Endothelial cell of umbilical vein (primary cell): Measurements from ENCODE around the gene PRRT1. TPM values are rescaled to one million over a fixed set of nuclear protein-coding genes. Genes with fewer than 3 reads are reported as not detected.
A peak's percentile ranks its signal among the peaks of the same experiment; 100 is the strongest.

Experiments used
- BruUV-seq: library from RNA; stranded (reverse); fragments of 400-500 nt; replicated peaks from 2 replicates; lab custom pipeline; 2021; lab: Mats Ljungman, UMichigan
- CTCF ChIA-PET: fragments of 300-600, 350-600 bp; sonication (Branson Sonifier 250); formaldehyde crosslinking; loops from one replicate; lab custom pipeline; 2021; ENCODE audit warnings: antibody characterized with exemption, inconsistent platforms; lab: Charles Lee
- POLR2A ChIA-PET: fragments of 300-600, 350-600 bp; sonication (Branson Sonifier 250); formaldehyde crosslinking; loops from one replicate; lab custom pipeline; 2021; ENCODE audit warnings: antibody characterized with exemption, inconsistent platforms; lab: Charles Lee
- DNase-seq: peaks from one replicate; pipeline ENCODE4 v3.0.0-alpha.2; 2011; ENCODE audit warnings: low read depth, low spot score
- FAIRE-seq: peaks from 2 replicates; lab custom pipeline; 2011; peaks lifted over from hg19 to GRCh38; lab: Jason Lieb, UNC
- H2AFZ ChIP-seq: 2 replicates; pipeline ENCODE4 v1.6.0; 2012; ENCODE audit warnings: low read depth, low read length, control low read depth, inconsistent platforms
- H3K27ac ChIP-seq: 2 replicates; pipeline ENCODE4 v1.5.1; 2011; ENCODE audit warnings: low read depth, mild to moderate bottlenecking, control low read depth, low read length, moderate library complexity; ENCODE audit not compliant: insufficient read depth
- H3K27me3 ChIP-seq, 2 experiments: 2 replicates each; pipeline versions ENCODE4 v1.6.0 to v1.6.1; 2011; ENCODE audit warnings: low read length in 2 of 2, mixed read lengths in 1 of 2; ENCODE audit not compliant: control insufficient read depth in 2 of 2, insufficient read depth in 2 of 2
- H3K36me3 ChIP-seq, 2 experiments: 2 replicates in 1 of 2; 3 replicates in 1 of 2; pipeline ENCODE4 v1.5.1; 2011; ENCODE audit warnings: low read length in 2 of 2, mild to moderate bottlenecking in 1 of 2, moderate library complexity in 1 of 2; ENCODE audit not compliant: control insufficient read depth in 2 of 2, insufficient read depth in 2 of 2; ENCODE audit errors: extremely low read depth in 1 of 2
- H3K4me1 ChIP-seq: 3 replicates; pipeline ENCODE4 v1.5.1; 2011; ENCODE audit warnings: mild to moderate bottlenecking, low read length; ENCODE audit not compliant: control insufficient read depth, insufficient read depth; ENCODE audit errors: extremely low read depth
- H3K4me2 ChIP-seq: 2 replicates; pipeline ENCODE4 v1.6.1; 2011; ENCODE audit warnings: low read length, control low read depth, mixed read lengths; ENCODE audit not compliant: insufficient read depth
- H3K4me3 ChIP-seq, 3 experiments: fragments of 200-600 bp in 1 of 3; sonication (generic), shearing (Covaris generic) in 1 of 3; replicated peaks in 1 of 3; 2 replicates each; pipeline ENCODE4 v1.5.1; 2011 to 2016; ENCODE audit warnings: control low read depth in 3 of 3, low read length in 3 of 3, mild to moderate bottlenecking in 2 of 3, inconsistent platforms in 1 of 3, low read depth in 1 of 3, moderate library complexity in 1 of 3; ENCODE audit not compliant: insufficient read depth in 1 of 3
- H3K79me2 ChIP-seq: 2 replicates; pipeline ENCODE4 v1.6.0; 2012; ENCODE audit warnings: low read length, inconsistent platforms; ENCODE audit not compliant: control insufficient read depth, insufficient read depth
- H3K9ac ChIP-seq: replicated peaks from 2 replicates; pipeline ENCODE3; 2011; ENCODE audit warnings: low read length, control low read depth; ENCODE audit not compliant: insufficient read depth; ENCODE audit errors: extremely low read depth
- H3K9me1 ChIP-seq: replicated peaks from 3 replicates; pipeline ENCODE4 v1.6.0; 2011; ENCODE audit warnings: mild to moderate bottlenecking, low read length; ENCODE audit not compliant: control insufficient read depth, insufficient read depth; ENCODE audit errors: extremely low read depth
- H3K9me3 ChIP-seq: replicated peaks from 2 replicates; pipeline ENCODE4 v1.5.1; 2012; ENCODE audit warnings: low read length, inconsistent platforms; ENCODE audit not compliant: control insufficient read depth, insufficient read depth
- H4K20me1 ChIP-seq: replicated peaks from 2 replicates; pipeline ENCODE3; 2011; ENCODE audit warnings: mild to moderate bottlenecking, low read length; ENCODE audit not compliant: control insufficient read depth, insufficient read depth; ENCODE audit errors: extremely low read depth
- EZH2 ChIP-seq: IDR thresholded peaks from 2 replicates; pipeline ENCODE4 v1.6.1; 2012; ENCODE audit warnings: borderline replicate concordance, low read depth, mild to moderate bottlenecking, moderate library complexity, low read length, inconsistent platforms; ENCODE audit not compliant: severe bottlenecking
- FOS ChIP-seq: IDR thresholded peaks from 2 replicates; pipeline ENCODE4 v1.6.1; 2011; ENCODE audit warnings: mild to moderate bottlenecking, low read length, moderate library complexity, borderline replicate concordance; ENCODE audit not compliant: insufficient read depth
- GATA2 ChIP-seq: IDR thresholded peaks from 2 replicates; pipeline ENCODE4 v1.7.0; 2011; ENCODE audit warnings: low read depth, mild to moderate bottlenecking, moderate library complexity, mixed read lengths, low read length; ENCODE audit not compliant: insufficient read length, insufficient read depth
- JUN ChIP-seq: IDR thresholded peaks from 2 replicates; pipeline ENCODE4 v1.6.1; 2011; ENCODE audit warnings: borderline replicate concordance, low read depth; ENCODE audit not compliant: insufficient read length, insufficient read depth
- MYC ChIP-seq: IDR thresholded peaks from one replicate; pipeline ENCODE4 v1.6.1; 2011; ENCODE audit warnings: mild to moderate bottlenecking, low read depth, low read length
- POLR2A ChIP-seq: IDR thresholded peaks from 2 replicates; pipeline ENCODE4 v1.6.1; 2012; ENCODE audit warnings: low read depth, mild to moderate bottlenecking, control low read depth, low read length
- POLR2AphosphoS5 ChIP-seq: IDR thresholded peaks from 2 replicates; pipeline ENCODE4 v1.6.1; 2012; ENCODE audit warnings: low read depth, mild to moderate bottlenecking, control low read depth, low read length, moderate library complexity; ENCODE audit not compliant: insufficient read depth
- dilution Hi-C: fragments of 300-500 bp; cut with MboI; formaldehyde crosslinking; loops from one replicate; pipeline ENCODE4 v1.15.0; 2019; ENCODE audit warnings: low sequenced_read_pairs; ENCODE audit not compliant: extremely low pct_ligation_motif_present
- intact Hi-C: fragments of 100-400 bp; cut with micrococcal nuclease; formaldehyde crosslinking; loops from one replicate; pipeline ENCODE4 v1.10.0; 2022
- polyA plus RNA-seq, 4 experiments: library from polyadenylated mRNA; depleted of rRNA in 3 of 4; stranded (reverse) in 3 of 4; unstranded in 1 of 4; fragments of >200 nt; gene quantifications; 2 replicates each; pipeline versions ENCODE4 v1.2.1 to v1.2.3, GENCODE V29; 2011 to 2012; ENCODE audit warnings: missing spikeins in 1 of 4
- total RNA-seq: library from RNA; stranded (reverse); gene quantifications from 2 replicates; pipeline ENCODE4 v1.2.3, GENCODE V29; 2021
- TF ChIP-seq, protein P1 (sequence below): IDR thresholded peaks from 2 replicates; pipeline ENCODE4 v1.6.1; 2011; ENCODE audit not compliant: insufficient read depth, insufficient read length
- TF ChIP-seq, protein P2 (sequence below), 2 donors: IDR thresholded peaks; 1 replicate in 1 of 2; 2 replicates in 1 of 2; pipeline ENCODE4 v1.5.1; 2011; ENCODE audit warnings: low read length in 2 of 2, mild to moderate bottlenecking in 2 of 2, moderate library complexity in 2 of 2, control low read depth in 1 of 2, inconsistent platforms in 1 of 2, low read depth in 1 of 2; ENCODE audit not compliant: insufficient read depth in 1 of 2; ENCODE audit errors: extremely low read depth in 1 of 2

Gene PRRT1
- total and polyA plus RNA-seq, 2 donors (not counting 3 experiments of a cell fraction or from before 2014, with no cell fraction given): 0.55 to 1.3 TPM

DNA sequence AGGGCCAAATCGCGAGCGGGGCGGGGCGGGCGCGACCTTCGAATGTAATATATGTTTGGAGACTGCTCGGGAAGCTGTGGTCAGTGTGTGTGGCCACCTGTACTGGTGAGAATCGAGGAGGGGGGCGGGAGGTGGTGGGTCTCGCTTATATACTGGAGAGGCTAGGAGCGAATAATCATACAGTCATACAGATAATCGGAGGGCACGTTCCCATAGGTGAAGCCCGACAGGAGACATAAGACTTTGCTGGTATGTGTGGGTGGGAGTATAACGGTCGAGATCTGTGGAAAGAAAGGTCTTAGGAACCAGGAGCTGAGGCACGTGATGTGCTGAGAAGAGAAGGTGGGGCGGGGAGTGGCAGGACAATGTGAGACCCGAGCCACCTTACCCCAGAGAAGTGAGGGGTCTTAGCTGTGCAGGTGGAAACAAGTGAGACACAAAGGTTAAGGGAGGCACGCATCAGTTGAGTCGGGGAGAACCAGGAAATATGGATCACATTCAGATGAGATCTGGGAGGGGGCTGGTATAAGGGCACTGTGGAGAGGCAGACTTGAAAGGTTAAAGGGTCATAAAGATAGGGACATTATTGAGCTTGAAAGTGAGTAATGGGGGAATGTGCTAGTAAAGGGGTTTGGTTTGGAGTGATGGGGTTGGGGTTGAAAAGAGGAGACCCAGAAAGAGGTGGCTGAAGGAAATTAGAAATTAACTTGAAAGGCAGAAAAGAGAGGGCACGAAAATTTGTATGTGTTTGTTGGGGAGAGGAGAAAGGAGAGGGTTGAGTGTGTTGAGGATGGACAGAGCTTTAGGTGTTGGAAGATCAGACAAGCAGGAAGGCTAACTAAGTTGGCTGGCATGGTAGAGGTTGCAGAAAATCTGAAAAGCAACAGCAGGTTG, 27.1 kb upstream of the PRRT1 start:
- peaks cover 21% of the 10 kb centered on the region for H3K79me2 ChIP-seq
- DNase-seq (peak; percentile 57), FAIRE-seq (no peak)
- H3K27me3 ChIP-seq: no peaks in the 10 kb centered on the region
- H3K4me2 ChIP-seq: peak overlapping the region; percentile 71
- H4K20me1 ChIP-seq: no peaks in the 10 kb centered on the region
- H3K4me1 ChIP-seq: peaks cover 30% of the 10 kb centered on the region
- peak overlapping the region; percentile 59 for H3K9ac ChIP-seq
- TF ChIP-seq FOS (no peak), MYC (no peak), POLR2A (no peak), POLR2AphosphoS5 (no peak), JUN (no peak), GATA2 (no peak), EZH2 (no peak)
- TF ChIP-seq, protein P1, sequence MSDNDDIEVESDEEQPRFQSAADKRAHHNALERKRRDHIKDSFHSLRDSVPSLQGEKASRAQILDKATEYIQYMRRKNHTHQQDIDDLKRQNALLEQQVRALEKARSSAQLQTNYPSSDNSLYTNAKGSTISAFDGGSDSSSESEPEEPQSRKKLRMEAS: no peak
- TF ChIP-seq, protein P2, sequence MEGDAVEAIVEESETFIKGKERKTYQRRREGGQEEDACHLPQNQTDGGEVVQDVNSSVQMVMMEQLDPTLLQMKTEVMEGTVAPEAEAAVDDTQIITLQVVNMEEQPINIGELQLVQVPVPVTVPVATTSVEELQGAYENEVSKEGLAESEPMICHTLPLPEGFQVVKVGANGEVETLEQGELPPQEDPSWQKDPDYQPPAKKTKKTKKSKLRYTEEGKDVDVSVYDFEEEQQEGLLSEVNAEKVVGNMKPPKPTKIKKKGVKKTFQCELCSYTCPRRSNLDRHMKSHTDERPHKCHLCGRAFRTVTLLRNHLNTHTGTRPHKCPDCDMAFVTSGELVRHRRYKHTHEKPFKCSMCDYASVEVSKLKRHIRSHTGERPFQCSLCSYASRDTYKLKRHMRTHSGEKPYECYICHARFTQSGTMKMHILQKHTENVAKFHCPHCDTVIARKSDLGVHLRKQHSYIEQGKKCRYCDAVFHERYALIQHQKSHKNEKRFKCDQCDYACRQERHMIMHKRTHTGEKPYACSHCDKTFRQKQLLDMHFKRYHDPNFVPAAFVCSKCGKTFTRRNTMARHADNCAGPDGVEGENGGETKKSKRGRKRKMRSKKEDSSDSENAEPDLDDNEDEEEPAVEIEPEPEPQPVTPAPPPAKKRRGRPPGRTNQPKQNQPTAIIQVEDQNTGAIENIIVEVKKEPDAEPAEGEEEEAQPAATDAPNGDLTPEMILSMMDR (IDR thresholded peaks at IDR 0.05; ENCODE audit: extremely low read depth in 1 of 2, insufficient read depth in 1 of 2, low read depth in 1 of 2, low read length in 2 of 2): no peak
- peaks cover 3 to 18% of the 10 kb centered on the region in 2 experiments for H3K36me3 ChIP-seq
- no TSS peak for BruUV-seq
- POLR2A ChIA-PET: interaction anchor here (0.7 kb wide), 1 partner anchor 19 kb away, joined by 3 read pairs; no protein-coding TSS in a partner anchor
- no peaks in the 10 kb centered on the region for H3K9me1 ChIP-seq
- H3K9me3 ChIP-seq: no peaks in the 10 kb centered on the region
- CTCF ChIA-PET: interaction anchor here (1.1 to 2.9 kb wide), 4 partner anchors 9 to 17 kb away, joined by 3 to 15 read pairs (median 6); partner anchors contain the start of gene GPSM3
- intact Hi-C loops (loop anchor here (1.0 to 5.0 kb wide), 4 partner anchors 12 to 794 kb away; partner anchors contain the start of genes NELFE, PBX2 and SKIC2), dilution Hi-C loops (no loop called here)
- H3K27ac ChIP-seq: peak overlapping the region; percentile 23
- H3K4me3 ChIP-seq: peak overlapping the region; percentile 56 to 67 (median 66)
- peak overlapping the region; percentile 10 for H2AFZ ChIP-seq
